ENCODE measurements around the gene ZBTB7C.

Gene ZBTB7C

DNA sequence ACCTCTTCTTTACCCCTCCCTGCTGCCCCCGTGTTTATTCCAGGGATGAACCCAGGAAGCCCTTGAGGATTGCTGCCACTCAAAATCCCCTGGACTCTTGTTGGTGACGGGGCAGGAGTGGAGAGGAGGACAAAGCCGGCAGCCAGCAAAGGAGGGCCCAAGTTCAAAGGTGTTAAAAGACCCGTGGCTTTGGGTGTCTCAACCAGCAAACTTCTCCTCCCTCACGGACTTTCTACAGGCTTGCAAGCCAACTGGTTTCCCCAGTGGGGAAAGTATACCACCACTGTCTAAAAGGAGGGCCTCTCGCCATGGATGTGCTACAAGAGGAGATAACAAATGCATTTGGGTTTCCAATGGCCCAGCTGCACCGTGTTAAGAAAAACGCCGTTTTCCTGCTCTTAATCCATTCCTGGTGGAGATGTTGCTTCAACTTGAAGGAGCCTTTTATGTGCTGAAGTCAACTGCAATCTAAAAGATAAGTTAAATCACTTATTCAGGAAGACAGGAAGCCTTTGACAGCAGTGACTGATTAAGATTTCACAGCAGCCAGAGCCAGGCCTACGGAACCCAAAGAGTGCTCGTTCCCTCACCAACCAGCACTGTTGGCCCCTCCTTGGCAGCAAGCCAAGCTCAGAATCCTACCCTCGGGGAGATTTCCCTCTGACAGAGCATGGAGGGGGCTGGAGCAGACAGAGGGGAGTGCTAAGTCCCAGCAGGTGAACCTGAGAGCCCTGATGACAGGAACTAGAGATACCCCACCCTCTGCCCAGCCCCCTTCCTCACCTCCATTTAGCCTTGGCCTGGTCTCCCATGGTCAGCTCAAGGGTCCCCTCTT is 57.8 kb downstream of the ZBTB7C start:
- no peak for FAIRE-seq

DNA sequence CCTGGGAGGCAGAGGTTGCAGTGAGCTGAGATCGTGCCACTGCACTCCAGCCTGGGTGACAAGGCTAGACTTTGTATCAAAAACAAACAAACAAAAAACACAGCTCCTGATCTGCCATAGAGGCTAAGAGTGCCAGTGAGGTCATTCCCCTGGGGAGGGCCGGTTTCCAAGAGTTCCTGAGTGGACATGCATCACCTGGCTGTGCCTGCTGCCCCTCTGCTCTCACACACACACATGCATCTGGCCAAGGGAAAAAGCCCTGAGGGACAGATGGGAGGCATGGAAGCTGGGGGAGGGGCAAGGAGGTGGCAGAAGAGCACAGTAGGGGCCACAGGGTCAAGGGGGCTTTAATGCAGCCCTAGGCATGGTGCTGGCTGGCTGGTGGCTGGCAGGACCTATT is 60.4 kb downstream of the ZBTB7C start:
- no peak for FAIRE-seq

DNA sequence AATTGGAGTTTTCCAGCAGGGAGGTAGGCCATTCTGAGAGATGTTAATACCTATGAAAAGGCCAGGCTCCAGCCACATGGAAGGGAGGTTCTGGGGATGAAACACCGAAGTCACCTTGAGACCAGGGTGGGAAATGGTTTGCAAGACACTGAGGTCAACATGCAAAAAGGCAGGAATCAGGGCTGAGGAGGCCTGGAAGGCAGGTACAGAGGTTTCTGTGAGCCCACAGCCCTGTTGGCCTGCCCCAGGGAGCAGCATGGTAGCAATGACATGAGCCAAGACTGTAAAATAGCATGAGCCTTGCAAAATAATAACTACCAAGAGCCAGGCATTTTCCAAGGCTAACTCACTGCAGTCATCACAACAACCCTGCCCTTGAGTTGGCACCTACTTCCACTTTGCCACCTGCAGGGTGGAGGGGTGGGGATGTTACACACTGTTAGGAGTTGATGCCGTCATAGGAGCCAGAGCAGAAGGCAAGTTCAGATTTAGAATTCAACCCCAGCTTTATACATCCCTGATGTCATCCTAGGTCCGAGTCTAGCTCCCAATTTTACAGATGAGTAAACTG is 61.3 kb downstream of the ZBTB7C start:
- no peak for FAIRE-seq

DNA sequence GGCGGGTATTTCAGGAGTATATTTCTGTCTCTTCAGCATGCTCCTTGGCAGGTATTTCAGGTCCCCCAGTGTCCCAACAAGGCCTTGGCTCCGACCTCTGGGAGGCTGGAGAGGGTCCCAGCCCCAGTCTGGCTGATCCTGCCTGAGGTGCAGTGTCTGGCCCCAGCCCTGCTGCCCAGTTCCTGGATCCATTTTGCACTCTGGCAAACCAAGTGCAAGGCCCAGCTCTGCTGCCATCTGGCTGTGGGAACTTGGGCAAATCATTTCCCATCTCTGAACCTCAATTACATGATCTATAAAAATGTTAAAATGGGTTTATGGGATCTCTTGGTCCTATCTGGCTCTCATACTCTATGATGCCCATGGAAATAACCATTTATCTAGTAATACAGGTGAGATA is 63.6 kb downstream of the ZBTB7C start:
- no peak for FAIRE-seq

- no peak for FAIRE-seq
Observed at GRCh38 chr18:48342581-48342980, 66.6 kb downstream of the ZBTB7C start.

DNA sequence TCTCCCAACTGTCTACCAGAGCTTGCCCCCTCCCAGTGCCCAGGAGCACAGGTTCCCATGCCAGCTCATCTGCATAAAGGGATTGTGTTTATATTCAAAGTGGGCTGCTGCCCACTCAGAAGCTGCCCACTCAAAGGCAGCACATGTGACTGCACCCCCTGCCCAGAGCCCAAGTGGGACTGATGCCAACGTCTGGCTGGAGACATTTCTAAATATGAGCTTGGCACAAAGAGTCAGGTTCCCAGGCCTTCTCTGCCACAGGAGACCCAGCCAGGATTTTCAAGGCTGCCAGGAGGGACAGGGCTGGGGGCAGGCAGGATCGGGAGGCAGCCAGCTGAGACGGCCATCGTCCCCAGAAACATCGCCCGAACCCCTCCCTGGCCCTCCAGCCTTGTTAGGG is 67.1 kb downstream of the ZBTB7C start:
- FAIRE-seq = no peak

DNA sequence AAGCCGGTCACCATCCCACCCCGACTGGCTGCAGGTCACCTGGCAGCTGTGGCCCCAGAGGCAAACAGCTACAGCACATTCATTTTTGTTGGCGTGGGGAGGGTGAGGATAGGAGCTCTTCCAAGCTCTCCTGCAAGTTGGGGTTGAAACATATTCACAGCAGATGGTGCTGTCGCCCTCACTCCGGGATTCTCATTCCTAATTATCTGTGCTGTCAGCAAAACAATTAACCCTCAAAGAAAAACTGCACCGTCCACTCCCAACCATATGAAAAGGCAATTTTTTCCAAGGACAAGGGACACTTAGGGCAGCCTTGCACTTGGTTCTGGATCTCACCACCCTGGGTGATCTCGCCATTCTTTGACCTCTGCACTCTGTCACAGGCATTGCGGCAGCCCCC is 68.6 kb downstream of the ZBTB7C start:
- no peak for FAIRE-seq

DNA sequence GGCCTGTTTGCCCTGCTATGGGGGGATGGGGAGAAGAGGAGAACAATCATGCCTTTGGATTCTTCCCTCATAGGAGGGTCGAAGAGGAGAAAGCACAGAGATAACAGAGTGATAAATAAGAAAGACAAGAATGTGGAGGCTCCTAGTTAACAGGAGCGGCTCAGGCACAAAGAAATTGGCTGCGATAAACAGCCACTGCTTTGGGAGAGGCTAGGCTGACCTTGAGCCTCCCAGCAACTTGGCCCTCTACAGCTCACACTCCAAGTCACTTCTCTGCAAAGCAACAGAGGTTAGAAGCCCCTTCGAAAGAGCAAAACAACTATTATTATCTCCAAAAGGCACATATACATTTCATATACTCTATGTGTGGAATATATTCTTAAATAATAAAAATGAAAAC is 69.5 kb downstream of the ZBTB7C start:
- no peak for FAIRE-seq

DNA sequence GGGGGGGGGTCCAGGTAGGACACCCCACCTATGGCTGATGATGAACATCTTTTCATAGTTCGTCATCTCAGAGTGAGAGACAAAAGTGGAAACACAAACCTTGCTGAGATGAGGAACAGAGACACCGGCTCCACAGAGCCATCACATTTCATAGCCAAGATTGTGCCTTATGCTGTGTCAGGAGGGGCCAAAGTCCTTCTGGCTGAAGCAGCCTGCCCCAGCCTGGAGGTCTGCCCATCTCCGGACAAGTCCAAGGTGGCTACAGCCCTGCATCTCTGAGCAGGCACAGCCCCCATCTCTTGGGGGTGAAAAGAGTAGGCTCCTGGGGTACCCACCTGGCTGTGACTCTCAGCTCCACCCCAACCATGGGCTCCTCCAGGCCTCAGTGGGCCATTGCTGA is 70.3 kb downstream of the ZBTB7C start:
- no peak for FAIRE-seq

GRCh38 chr18:48337053-48337452 is 72.1 kb downstream of the ZBTB7C start:
- no peak for FAIRE-seq

- no peak for FAIRE-seq
Observed at GRCh38 chr18:48336332-48336731, 72.9 kb downstream of the ZBTB7C start.

GRCh38 chr18:48335829-48336228 is 73.4 kb downstream of the ZBTB7C start:
- FAIRE-seq = no peak

GRCh38 chr18:48334845-48335244 is 74.3 kb downstream of the ZBTB7C start:
- FAIRE-seq = no peak

DNA sequence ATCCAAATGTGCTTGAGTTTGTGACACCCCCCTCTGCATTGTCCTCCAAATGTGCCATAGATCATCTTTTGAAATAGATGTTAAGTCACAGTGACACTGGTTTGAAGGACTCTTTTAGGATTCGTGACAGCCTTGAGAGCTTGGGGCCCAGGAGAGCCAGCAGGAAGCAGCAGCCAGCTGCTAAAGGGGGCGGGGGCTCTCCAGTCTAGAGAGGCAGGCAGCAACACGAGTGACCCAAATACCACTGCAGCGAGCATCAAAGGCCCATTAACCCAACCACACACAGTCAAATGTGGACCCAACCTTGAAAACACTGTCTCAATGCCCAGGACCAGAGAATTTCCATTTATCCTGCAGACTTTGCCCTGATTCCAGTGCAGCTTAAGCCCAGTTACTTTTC is 75.6 kb downstream of the ZBTB7C start:
- FAIRE-seq = no peak

GRCh38 chr18:48330016-48330991 is 78.9 kb downstream of the ZBTB7C start:
- FAIRE-seq = no peak

- no peak for FAIRE-seq
Observed at GRCh38 chr18:48328473-48329210, 80.5 kb downstream of the ZBTB7C start.

DNA sequence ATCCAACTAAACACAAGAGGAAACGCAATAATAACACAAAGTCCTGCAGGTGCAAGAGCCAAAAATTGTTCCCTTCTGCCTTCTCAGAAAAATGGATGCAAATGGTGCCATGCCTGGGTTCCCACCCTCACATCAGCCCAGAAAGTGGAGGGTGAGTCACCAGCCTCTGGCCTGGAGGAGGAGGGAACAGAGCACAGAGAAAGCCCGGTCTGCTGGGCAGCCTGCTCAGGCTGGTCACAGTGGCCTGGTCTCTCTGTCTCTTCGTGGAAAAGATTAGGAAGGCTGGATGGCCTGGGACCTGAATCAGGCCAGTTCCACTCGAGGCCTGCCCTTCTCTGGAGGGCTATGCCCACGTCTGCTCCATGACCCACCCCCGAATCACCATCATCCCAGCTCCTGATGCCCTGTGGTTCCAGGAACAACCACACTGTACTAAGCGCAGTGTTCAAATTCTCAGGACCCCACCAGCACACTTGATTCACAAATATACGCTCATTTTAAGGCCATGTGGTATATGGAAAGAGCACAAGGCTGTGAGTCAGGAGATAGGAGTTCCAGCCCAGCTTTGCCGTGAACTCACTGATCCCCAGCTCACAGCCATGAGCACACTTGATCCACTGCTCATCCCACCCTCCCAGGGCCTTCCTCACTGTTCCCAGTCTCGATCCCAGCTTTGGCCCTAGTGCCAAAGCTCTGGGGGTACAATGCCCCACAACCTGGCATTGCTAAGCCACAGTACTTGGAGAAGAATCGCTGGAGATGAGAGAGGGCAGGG is 82.1 kb downstream of the ZBTB7C start:
- no peak for FAIRE-seq

DNA sequence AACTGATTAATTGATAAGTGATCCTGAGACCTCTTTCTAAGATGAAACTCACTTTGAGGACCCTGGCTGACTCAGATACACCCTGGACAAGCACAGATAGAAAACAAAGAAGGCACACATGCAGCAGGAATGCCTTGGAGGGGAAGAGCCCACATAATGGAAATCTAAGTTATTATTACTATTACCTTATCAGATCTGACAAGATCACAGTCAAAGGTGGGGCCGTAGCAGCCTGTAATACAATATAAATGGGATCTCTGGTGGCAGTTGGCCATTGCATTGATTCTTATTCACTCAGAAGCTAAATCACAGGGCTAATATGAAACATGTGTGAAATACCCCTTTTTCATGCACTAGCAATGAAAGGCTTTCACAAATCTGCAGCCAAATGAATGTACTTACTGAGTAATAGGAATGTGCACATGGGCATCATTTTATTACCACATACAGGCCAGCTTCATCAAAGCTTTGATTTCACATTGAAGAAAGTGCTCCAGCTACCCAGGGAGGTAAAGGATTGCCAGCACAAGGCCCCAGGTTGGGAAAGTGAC is 84.0 kb downstream of the ZBTB7C start:
- no peak for FAIRE-seq

DNA sequence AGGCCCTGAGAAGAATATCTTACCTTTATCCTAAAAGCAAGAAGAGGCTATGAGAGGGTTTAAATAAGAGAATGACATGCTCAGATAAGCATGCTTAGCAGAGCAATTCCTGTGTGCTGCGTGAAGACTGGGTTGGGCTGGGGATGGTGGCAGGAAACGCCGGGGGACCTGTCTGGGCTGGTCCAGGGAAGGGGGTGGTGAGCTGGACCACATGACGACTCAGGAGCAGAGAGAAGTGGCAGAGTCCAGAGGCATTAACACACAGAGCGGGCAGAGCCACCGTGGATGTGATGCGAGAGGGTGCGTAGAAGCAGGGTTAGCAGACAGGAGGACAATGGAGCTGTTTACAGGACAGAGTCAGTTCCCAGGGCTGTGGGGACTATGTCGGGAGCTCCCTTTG is 84.5 kb downstream of the ZBTB7C start:
- FAIRE-seq = no peak

DNA sequence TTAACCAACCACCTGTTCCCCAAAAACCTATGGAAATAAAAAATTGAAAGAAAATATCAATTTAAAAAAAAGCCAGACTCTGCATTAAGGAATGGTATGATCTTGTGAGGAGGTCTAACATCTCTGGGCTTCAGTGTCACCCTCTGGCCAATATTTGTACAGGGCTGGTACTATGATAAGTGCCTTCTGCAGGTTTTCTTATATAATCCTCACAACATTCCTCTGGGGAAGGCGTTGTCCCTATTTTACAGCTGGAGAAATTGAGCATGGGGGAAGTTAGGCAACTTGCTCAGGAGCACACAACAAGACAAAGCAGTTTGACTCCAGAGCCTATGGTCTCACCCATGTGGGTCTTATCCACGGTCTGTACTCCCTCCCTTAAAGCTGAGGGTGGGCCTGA is 86.0 kb downstream of the ZBTB7C start:
- no peak for FAIRE-seq

GRCh38 chr18:48321536-48321935 is 87.6 kb downstream of the ZBTB7C start:
- no peak for FAIRE-seq

GRCh38 chr18:48321121-48321520 is 88.1 kb downstream of the ZBTB7C start:
- no peak for FAIRE-seq
